Measurements from ENCODE around the gene ATRNL1.

Gene ATRNL1

GRCh38 chr10:115882021-115882420, 788.9 kb downstream of the ATRNL1 start:
- H3K36me3 ChIP-seq (ENCODE audit: control insufficient read depth in 4 of 4, insufficient read depth in 4 of 4, low read length in 3 of 4), result no peaks in the 10 kb centered on the region
- CTCF ChIA-PET, result interaction anchor here (1.0 kb wide), 1 partner anchor 10 kb away, joined by 3 read pairs; no protein-coding TSS in a partner anchor
- POLR2A ChIA-PET, result no interaction called here
- 94% methylated on average over 4 of the region's 4 CpGs for WGBS (ENCODE audit: insufficient coverage)
- H3K9me3 ChIP-seq (ENCODE audit: control extremely low read depth in 1 of 5, control insufficient read depth in 4 of 5, insufficient read depth in 2 of 5, low read depth in 1 of 5, low read length in 4 of 5), result no peaks in the 10 kb centered on the region
- H3K27ac ChIP-seq (ENCODE audit: insufficient read depth in 1 of 2, low read depth in 1 of 2, low read length in 2 of 2, poor library complexity in 1 of 2, severe bottlenecking in 2 of 2), result no peak overlapping the region
- H3K4me3 ChIP-seq (ENCODE audit: control insufficient read depth in 1 of 7, extremely low read depth in 1 of 7, insufficient read depth in 4 of 7, low read depth in 2 of 7, low read length in 6 of 7), result no peak overlapping the region
- H3K27me3 ChIP-seq (replicated peaks in 2 of 5; ENCODE audit: control insufficient read depth in 4 of 5, insufficient read depth in 5 of 5, low read length in 4 of 5), result peaks cover 0 to 2% (median 0%) of the 10 kb centered on the region in 5 experiments
- no peaks in the 10 kb centered on the region for H3K4me1 ChIP-seq (ENCODE audit: control extremely low read depth in 1 of 4, control insufficient read depth in 4 of 4, insufficient read depth in 4 of 4, low read length in 3 of 4)
- DNase-seq, result no peak

GRCh38 chr10:115883372-115883771, 790.2 kb downstream of the ATRNL1 start:
- H3K36me3 ChIP-seq (ENCODE audit: control insufficient read depth in 4 of 4, insufficient read depth in 4 of 4, low read length in 3 of 4), result no peaks in the 10 kb centered on the region
- H3K4me1 ChIP-seq (ENCODE audit: control extremely low read depth in 1 of 4, control insufficient read depth in 4 of 4, insufficient read depth in 4 of 4, low read length in 3 of 4), result no peaks in the 10 kb centered on the region
- H3K9me3 ChIP-seq (ENCODE audit: control extremely low read depth in 1 of 5, control insufficient read depth in 4 of 5, insufficient read depth in 2 of 5, low read depth in 1 of 5, low read length in 4 of 5), result no peaks in the 10 kb centered on the region
- DNase-seq, result no peak
- WGBS (ENCODE audit: insufficient coverage), result no CpG with 5 or more reads among the region's 1 CpG
- ChIA-PET POLR2A (no interaction called here), CTCF (no interaction called here)
- H3K27ac ChIP-seq (ENCODE audit: insufficient read depth in 1 of 2, low read depth in 1 of 2, low read length in 2 of 2, poor library complexity in 1 of 2, severe bottlenecking in 2 of 2), result no peak overlapping the region
- no peak overlapping the region for H3K4me3 ChIP-seq (ENCODE audit: control insufficient read depth in 1 of 7, extremely low read depth in 1 of 7, insufficient read depth in 4 of 7, low read depth in 2 of 7, low read length in 6 of 7)
- H3K27me3 ChIP-seq (replicated peaks in 2 of 5; ENCODE audit: control insufficient read depth in 4 of 5, insufficient read depth in 5 of 5, low read length in 4 of 5), result peaks cover 0 to 2% (median 0%) of the 10 kb centered on the region in 5 experiments

DNA sequence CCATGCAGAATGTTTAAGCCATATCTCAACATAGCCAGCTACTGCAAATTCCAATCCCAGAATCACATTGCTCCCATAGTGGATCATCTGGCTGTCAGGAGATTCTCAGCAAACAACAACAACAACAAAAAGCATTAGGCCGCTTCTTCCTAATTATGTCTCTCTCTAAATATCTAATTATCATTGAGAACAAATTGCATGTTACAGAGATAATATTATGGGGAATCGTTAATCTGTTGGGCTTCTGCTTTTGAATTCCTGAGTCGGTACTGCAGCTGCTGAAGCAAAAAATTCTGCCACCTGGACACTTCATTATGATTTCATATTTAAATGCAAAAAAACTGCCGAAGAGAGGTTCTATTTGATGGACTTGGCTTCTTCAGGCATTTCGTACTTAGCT, 791.2 kb downstream of the ATRNL1 start:
- no peaks in the 10 kb centered on the region for H3K9me3 ChIP-seq (ENCODE audit: control extremely low read depth in 1 of 5, control insufficient read depth in 4 of 5, insufficient read depth in 2 of 5, low read depth in 1 of 5, low read length in 4 of 5)
- WGBS (ENCODE audit: insufficient coverage), result no CpG with 5 or more reads among the region's 5 CpGs
- no peak overlapping the region for H3K4me3 ChIP-seq (ENCODE audit: control insufficient read depth in 1 of 7, extremely low read depth in 1 of 7, insufficient read depth in 4 of 7, low read depth in 2 of 7, low read length in 6 of 7)
- no peaks in the 10 kb centered on the region for H3K36me3 ChIP-seq (ENCODE audit: control insufficient read depth in 4 of 4, insufficient read depth in 4 of 4, low read length in 3 of 4)
- H3K27me3 ChIP-seq (replicated peaks in 2 of 5; ENCODE audit: control insufficient read depth in 4 of 5, insufficient read depth in 5 of 5, low read length in 4 of 5), result peaks cover 0 to 2% (median 0%) of the 10 kb centered on the region in 5 experiments
- POLR2A ChIA-PET, result no interaction called here
- CTCF ChIA-PET, result no interaction called here
- DNase-seq, result no peak
- no peak overlapping the region for H3K27ac ChIP-seq (ENCODE audit: insufficient read depth in 1 of 2, low read depth in 1 of 2, low read length in 2 of 2, poor library complexity in 1 of 2, severe bottlenecking in 2 of 2)
- H3K4me1 ChIP-seq (ENCODE audit: control extremely low read depth in 1 of 4, control insufficient read depth in 4 of 4, insufficient read depth in 4 of 4, low read length in 3 of 4), result no peaks in the 10 kb centered on the region

GRCh38 chr10:115895166-115895565, 802.0 kb downstream of the ATRNL1 start:
- Histone ChIP-seq H3K36me3 (ENCODE audit: control insufficient read depth in 4 of 4, insufficient read depth in 4 of 4, low read length in 3 of 4) (no peaks in the 10 kb centered on the region), H3K9me3 (ENCODE audit: control extremely low read depth in 1 of 5, control insufficient read depth in 4 of 5, insufficient read depth in 2 of 5, low read depth in 1 of 5, low read length in 4 of 5) (no peaks in the 10 kb centered on the region), H3K27me3 (replicated peaks in 2 of 5; ENCODE audit: control insufficient read depth in 4 of 5, insufficient read depth in 5 of 5, low read length in 4 of 5) (peaks cover 0 to 3% (median 0%) of the 10 kb centered on the region in 5 experiments), H3K4me1 (ENCODE audit: control extremely low read depth in 1 of 4, control insufficient read depth in 4 of 4, insufficient read depth in 4 of 4, low read length in 3 of 4) (no peaks in the 10 kb centered on the region), H3K27ac (ENCODE audit: insufficient read depth in 1 of 2, low read depth in 1 of 2, low read length in 2 of 2, poor library complexity in 1 of 2, severe bottlenecking in 2 of 2) (no peak overlapping the region), H3K4me3 (ENCODE audit: control insufficient read depth in 1 of 7, extremely low read depth in 1 of 7, insufficient read depth in 4 of 7, low read depth in 2 of 7, low read length in 6 of 7) (no peak overlapping the region)
- no peak for DNase-seq
- POLR2A ChIA-PET, result no interaction called here
- 99% methylated on average over 7 of the region's 7 CpGs for WGBS (ENCODE audit: insufficient coverage)
- CTCF ChIA-PET, result interaction anchor here (1.1 kb wide), 1 partner anchor 22 kb away, joined by 3 read pairs; no protein-coding TSS in a partner anchor

GRCh38 chr10:115898242-115898641, 805.1 kb downstream of the ATRNL1 start:
- ChIA-PET POLR2A (no interaction called here), CTCF (no interaction called here)
- no peak for DNase-seq
- Histone ChIP-seq H3K4me1 (ENCODE audit: control extremely low read depth in 1 of 4, control insufficient read depth in 4 of 4, insufficient read depth in 4 of 4, low read length in 3 of 4) (no peaks in the 10 kb centered on the region), H3K27me3 (replicated peaks in 2 of 5; ENCODE audit: control insufficient read depth in 4 of 5, insufficient read depth in 5 of 5, low read length in 4 of 5) (peaks cover 0 to 3% (median 0%) of the 10 kb centered on the region in 5 experiments), H3K4me3 (ENCODE audit: control insufficient read depth in 1 of 7, extremely low read depth in 1 of 7, insufficient read depth in 4 of 7, low read depth in 2 of 7, low read length in 6 of 7) (no peak overlapping the region), H3K27ac (ENCODE audit: insufficient read depth in 1 of 2, low read depth in 1 of 2, low read length in 2 of 2, poor library complexity in 1 of 2, severe bottlenecking in 2 of 2) (no peak overlapping the region), H3K9me3 (ENCODE audit: control extremely low read depth in 1 of 5, control insufficient read depth in 4 of 5, insufficient read depth in 2 of 5, low read depth in 1 of 5, low read length in 4 of 5) (no peaks in the 10 kb centered on the region), H3K36me3 (ENCODE audit: control insufficient read depth in 4 of 4, insufficient read depth in 4 of 4, low read length in 3 of 4) (no peaks in the 10 kb centered on the region)
- 84% methylated on average over 3 of the region's 3 CpGs for WGBS (ENCODE audit: insufficient coverage)

GRCh38 chr10:115902596-115902995, 809.4 kb downstream of the ATRNL1 start:
- CTCF ChIA-PET, result interaction anchor here (1.5 kb wide), 1 partner anchor 31 kb away, joined by 3 read pairs; no protein-coding TSS in a partner anchor
- Histone ChIP-seq H3K36me3 (ENCODE audit: control insufficient read depth in 4 of 4, insufficient read depth in 4 of 4, low read length in 3 of 4) (no peaks in the 10 kb centered on the region), H3K4me3 (ENCODE audit: control insufficient read depth in 1 of 7, extremely low read depth in 1 of 7, insufficient read depth in 4 of 7, low read depth in 2 of 7, low read length in 6 of 7) (no peak overlapping the region), H3K27me3 (replicated peaks in 2 of 5; ENCODE audit: control insufficient read depth in 4 of 5, insufficient read depth in 5 of 5, low read length in 4 of 5) (no peaks in the 10 kb centered on the region), H3K9me3 (ENCODE audit: control extremely low read depth in 1 of 5, control insufficient read depth in 4 of 5, insufficient read depth in 2 of 5, low read depth in 1 of 5, low read length in 4 of 5) (no peaks in the 10 kb centered on the region), H3K4me1 (ENCODE audit: control extremely low read depth in 1 of 4, control insufficient read depth in 4 of 4, insufficient read depth in 4 of 4, low read length in 3 of 4) (no peaks in the 10 kb centered on the region), H3K27ac (ENCODE audit: insufficient read depth in 1 of 2, low read depth in 1 of 2, low read length in 2 of 2, poor library complexity in 1 of 2, severe bottlenecking in 2 of 2) (no peak overlapping the region)
- no peak for DNase-seq
- POLR2A ChIA-PET, result no interaction called here
- 85% methylated on average over 4 of the region's 5 CpGs for WGBS (ENCODE audit: insufficient coverage)

GRCh38 chr10:115903207-115903606, 810.0 kb downstream of the ATRNL1 start:
- Histone ChIP-seq H3K4me3 (ENCODE audit: control insufficient read depth in 1 of 7, extremely low read depth in 1 of 7, insufficient read depth in 4 of 7, low read depth in 2 of 7, low read length in 6 of 7) (no peak overlapping the region), H3K4me1 (ENCODE audit: control extremely low read depth in 1 of 4, control insufficient read depth in 4 of 4, insufficient read depth in 4 of 4, low read length in 3 of 4) (no peaks in the 10 kb centered on the region), H3K9me3 (ENCODE audit: control extremely low read depth in 1 of 5, control insufficient read depth in 4 of 5, insufficient read depth in 2 of 5, low read depth in 1 of 5, low read length in 4 of 5) (no peaks in the 10 kb centered on the region), H3K36me3 (ENCODE audit: control insufficient read depth in 4 of 4, insufficient read depth in 4 of 4, low read length in 3 of 4) (no peaks in the 10 kb centered on the region), H3K27me3 (replicated peaks in 2 of 5; ENCODE audit: control insufficient read depth in 4 of 5, insufficient read depth in 5 of 5, low read length in 4 of 5) (no peaks in the 10 kb centered on the region), H3K27ac (ENCODE audit: insufficient read depth in 1 of 2, low read depth in 1 of 2, low read length in 2 of 2, poor library complexity in 1 of 2, severe bottlenecking in 2 of 2) (no peak overlapping the region)
- ChIA-PET CTCF (no interaction called here), POLR2A (no interaction called here)
- no peak for DNase-seq
- 78% methylated on average over 1 of the region's 1 CpG for WGBS (ENCODE audit: insufficient coverage)

Measured in common myeloid progenitor, CD34-positive (primary cell).